MCF 10A (cell line): Measurements from ENCODE around the gene DGLUCY. TPM values are rescaled to one million over a fixed set of nuclear protein-coding genes. Genes with fewer than 3 reads are reported as not detected.
"Not testable (repeated sequence)": the region's sequence is repeated elsewhere in the genome, so short reads cannot be mapped to it uniquely, and the experiment has no call there.

Experiments used
- BruUV-seq: library from RNA; stranded (reverse); fragments of 400-500 nt; replicated peaks from 2 replicates; lab custom pipeline; 2021; lab: Mats Ljungman, UMichigan
- CTCF ChIA-PET: fragments of 300-600 bp; sonication (Branson Sonifier 250); formaldehyde crosslinking; extraction: SDS; loops from one replicate; lab custom pipeline; 2021; ENCODE audit warnings: antibody characterized with exemption, inconsistent platforms; lab: Yijun Ruan, JAX
- POLR2A ChIA-PET: fragments of 300-600, 350-650 bp; sonication (Branson Sonifier 250); formaldehyde crosslinking; extraction: SDS; loops from one replicate; lab custom pipeline; 2020; ENCODE audit warnings: antibody characterized with exemption, inconsistent platforms; lab: Yijun Ruan, JAX
- DNase-seq: peaks from one replicate; pipeline ENCODE4 v3.0.0-alpha.2; 2018; ENCODE audit not compliant: unreplicated experiment
- H3K27ac Mint-ChIP-seq: one replicate; pipeline ENCODE4 v1.8.0; 2022; ENCODE audit warnings: mild to moderate bottlenecking, low read depth, mixed read lengths; ENCODE audit not compliant: unreplicated experiment
- H3K27me3 Mint-ChIP-seq: one replicate; pipeline ENCODE4 v1.8.0; 2022; ENCODE audit warnings: mixed read lengths; ENCODE audit not compliant: insufficient read depth, unreplicated experiment
- H3K36me3 Mint-ChIP-seq: one replicate; pipeline ENCODE4 v1.8.0; 2022; ENCODE audit warnings: mild to moderate bottlenecking, moderate library complexity, mixed read lengths; ENCODE audit not compliant: insufficient read depth, unreplicated experiment
- H3K4me1 Mint-ChIP-seq: one replicate; pipeline ENCODE4 v1.8.0; 2022; ENCODE audit warnings: mixed read lengths; ENCODE audit not compliant: insufficient read depth, unreplicated experiment
- H3K4me3 Mint-ChIP-seq: one replicate; pipeline ENCODE4 v1.8.0; 2022; ENCODE audit warnings: mild to moderate bottlenecking, moderate library complexity, mixed read lengths; ENCODE audit not compliant: unreplicated experiment
- H3K9me3 Mint-ChIP-seq: one replicate; pipeline ENCODE4 v1.8.0; 2022; ENCODE audit warnings: mixed read lengths; ENCODE audit not compliant: unreplicated experiment
- CTCF ChIP-seq: fragments of 200-600 bp; IDR thresholded peaks from one replicate; pipeline ENCODE4 v1.8.0; 2022; ENCODE audit warnings: antibody characterized with exemption, mild to moderate bottlenecking; ENCODE audit not compliant: unreplicated experiment
- intact Hi-C: fragments of 100-400 bp; cut with micrococcal nuclease; formaldehyde crosslinking; loops from 2 replicates; pipeline ENCODE4 v1.14.1; 2022
- total RNA-seq: library from RNA; stranded (reverse); gene quantifications from 2 replicates; pipeline ENCODE4 v1.2.3, GENCODE V29; 2022

DGLUCY gene
- total RNA-seq, 1 experiment from 2014 or later: 11.7 TPM

GRCh38 chr14:91195881-91196280, 82.0 kb downstream of the DGLUCY start:
- Mint-ChIP-seq H3K4me3 (no peak overlapping the region), H3K27ac (no peak overlapping the region), H3K9me3 (peaks cover 6% of the 10 kb centered on the region), H3K36me3 (peaks cover 15% of the 10 kb centered on the region), H3K4me1 (no peaks in the 10 kb centered on the region), H3K27me3 (no peaks in the 10 kb centered on the region)
- DNase-seq: no peak
- TF ChIP-seq CTCF: no peak
- BruUV-seq: no TSS peak
- intact Hi-C loops: no loop called here
- CTCF ChIA-PET: no interaction called here
- POLR2A ChIA-PET: no interaction called here

DNA sequence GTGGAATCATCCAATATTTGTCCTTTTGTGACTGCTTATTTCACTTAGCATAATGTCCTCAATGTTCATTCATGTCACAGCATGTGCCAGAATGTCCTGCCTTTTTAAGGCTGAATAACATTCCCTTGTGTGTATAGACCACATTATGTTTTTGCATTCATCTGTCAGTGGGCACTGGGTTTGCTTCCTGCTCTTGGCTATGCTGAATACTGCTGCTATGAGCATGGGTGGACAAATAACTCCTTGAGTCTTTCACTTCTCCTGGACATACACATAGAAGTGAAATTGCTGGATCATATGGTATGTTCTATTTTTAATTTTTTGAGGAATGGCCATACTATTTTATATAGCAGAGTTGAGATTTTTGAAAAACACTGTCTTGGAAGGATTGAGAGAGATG, 83.8 kb downstream of the DGLUCY start:
- POLR2A ChIA-PET: no interaction called here
- intact Hi-C loops: no loop called here
- peaks cover 8% of the 10 kb centered on the region for H3K36me3 Mint-ChIP-seq
- no TSS peak for BruUV-seq
- H3K27ac Mint-ChIP-seq: no peak overlapping the region
- H3K4me1 Mint-ChIP-seq: no peaks in the 10 kb centered on the region
- no peak overlapping the region for H3K4me3 Mint-ChIP-seq
- no peaks in the 10 kb centered on the region for H3K27me3 Mint-ChIP-seq
- CTCF ChIA-PET: no interaction called here
- DNase-seq: no peak
- peaks cover 7% of the 10 kb centered on the region for H3K9me3 Mint-ChIP-seq
- no peak for TF ChIP-seq CTCF

- POLR2A ChIA-PET, H3K27me3 Mint-ChIP-seq, BruUV-seq, H3K4me1 Mint-ChIP-seq, H3K9me3 Mint-ChIP-seq, intact Hi-C loops, DNase-seq, H3K4me3 Mint-ChIP-seq: not testable (repeated sequence)
- H3K27ac Mint-ChIP-seq: peak overlapping the region; percentile 54
- H3K36me3 Mint-ChIP-seq: peaks cover 24% of the 10 kb centered on the region
- CTCF ChIA-PET: interaction anchor here (0.7 kb wide), 1 partner anchor 126 kb away, joined by 3 read pairs; no protein-coding TSS in a partner anchor
Observed at GRCh38 chr14:91200802-91201201, 86.9 kb downstream of the DGLUCY start.

DNA sequence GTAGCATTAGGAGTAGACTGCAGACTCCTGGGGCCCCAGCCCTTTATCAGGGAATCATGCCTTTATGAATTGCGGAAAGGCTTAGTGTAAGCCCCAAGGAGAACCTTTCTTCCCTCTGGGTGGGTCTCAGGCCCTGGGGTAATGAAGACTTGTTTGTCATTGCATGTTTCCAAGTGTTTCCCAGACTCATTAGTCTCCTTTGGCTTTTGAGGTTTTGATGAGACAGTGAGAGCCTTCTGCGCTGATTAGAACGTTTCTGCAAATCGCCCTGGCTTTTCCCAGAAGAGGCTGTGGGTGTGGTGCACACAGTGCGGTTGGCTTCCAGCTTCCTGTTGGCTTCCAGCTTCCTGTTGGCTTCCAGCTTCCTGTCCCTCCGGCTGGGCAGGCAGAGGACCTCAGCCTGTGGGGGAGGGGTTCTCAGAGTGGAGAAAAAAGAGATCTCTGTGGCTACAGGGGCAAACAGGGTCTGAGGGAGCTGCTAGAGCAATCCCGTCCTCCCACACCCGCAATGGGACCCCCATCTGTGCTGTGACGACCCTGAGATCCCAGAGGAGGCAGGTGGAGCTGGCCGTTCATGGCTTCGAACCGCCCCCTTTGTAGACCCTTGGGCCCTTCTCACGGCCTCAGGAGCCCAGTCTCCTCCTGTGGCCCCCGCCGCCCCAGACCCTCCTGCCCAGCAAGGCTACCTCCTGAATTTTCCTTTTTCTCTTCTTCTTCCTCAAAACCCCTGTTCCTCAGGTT, 88.5 kb downstream of the DGLUCY start:
- Mint-ChIP-seq H3K36me3 (peaks cover 26% of the 10 kb centered on the region), H3K4me3 (no peak overlapping the region), H3K27ac (no peak overlapping the region), H3K4me1 (no peaks in the 10 kb centered on the region), H3K9me3 (peaks cover 7% of the 10 kb centered on the region), H3K27me3 (no peaks in the 10 kb centered on the region)
- CTCF ChIA-PET: interaction anchor here (0.6 to 1.3 kb wide), 4 partner anchors 9 to 555 kb away, joined by 3 read pairs; no protein-coding TSS in a partner anchor
- BruUV-seq: no TSS peak
- TF ChIP-seq CTCF: no peak
- POLR2A ChIA-PET: interaction anchor here (0.8 kb wide), 1 partner anchor 233 kb away, joined by 3 read pairs; no protein-coding TSS in a partner anchor
- intact Hi-C loops: no loop called here
- no peak for DNase-seq
